ENCODE data around the gene LRRC8B.

LRRC8B gene

DNA sequence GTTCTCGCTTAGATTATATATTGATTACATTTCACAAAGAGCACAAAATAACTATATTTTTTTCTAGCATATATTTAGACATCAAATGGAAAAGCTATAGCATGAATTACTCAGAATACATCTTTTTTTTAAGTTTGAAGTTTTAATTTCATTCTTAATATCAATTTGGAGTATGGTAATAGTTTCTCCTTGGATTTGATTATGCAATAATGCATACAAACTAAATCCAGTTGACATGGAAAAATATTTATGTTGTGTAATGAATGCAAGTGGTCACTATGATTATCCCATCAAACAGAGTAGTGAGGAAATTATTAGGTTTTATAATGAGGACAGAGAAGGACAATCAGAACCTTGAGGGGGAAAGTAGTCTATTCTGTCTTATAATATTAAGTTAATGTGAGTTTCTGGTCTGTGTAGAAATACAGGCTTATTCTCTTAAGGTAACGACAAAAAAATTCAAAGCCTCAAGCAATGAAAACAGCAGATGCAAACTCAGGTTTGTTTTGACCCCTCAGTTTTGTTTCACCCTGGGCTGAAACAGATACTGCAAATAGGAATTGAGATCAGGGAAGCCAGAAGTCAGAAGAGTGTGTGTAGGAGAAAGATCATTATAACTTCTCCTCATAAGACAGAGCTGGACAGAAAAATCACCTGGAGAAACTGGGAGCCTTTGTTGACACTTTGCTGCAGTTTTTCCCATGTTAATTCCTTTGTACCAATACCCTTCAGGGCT is 23.7 kb downstream of the LRRC8B start:
- no peak for DNase-seq

DNA sequence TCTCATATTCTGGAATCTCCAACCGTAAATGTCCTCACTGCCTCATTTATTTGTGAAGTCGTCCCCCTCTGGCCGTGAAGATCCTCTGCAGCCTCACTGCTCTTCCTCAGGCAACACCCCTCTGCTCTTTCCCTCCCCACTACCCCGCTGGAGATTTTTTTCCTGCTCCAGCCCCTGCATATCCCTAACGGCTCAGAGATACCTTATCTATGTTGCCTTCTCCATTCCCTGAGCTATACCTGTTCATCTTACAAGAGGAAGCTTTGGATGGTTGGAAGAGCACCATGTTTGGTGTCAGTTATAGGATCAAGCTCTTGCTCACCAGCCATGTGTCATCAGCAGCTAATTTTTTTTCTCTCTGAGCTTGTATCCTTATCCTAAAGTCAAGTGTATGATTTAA is 26.4 kb downstream of the LRRC8B start:
- DNase-seq, result no peak

DNA sequence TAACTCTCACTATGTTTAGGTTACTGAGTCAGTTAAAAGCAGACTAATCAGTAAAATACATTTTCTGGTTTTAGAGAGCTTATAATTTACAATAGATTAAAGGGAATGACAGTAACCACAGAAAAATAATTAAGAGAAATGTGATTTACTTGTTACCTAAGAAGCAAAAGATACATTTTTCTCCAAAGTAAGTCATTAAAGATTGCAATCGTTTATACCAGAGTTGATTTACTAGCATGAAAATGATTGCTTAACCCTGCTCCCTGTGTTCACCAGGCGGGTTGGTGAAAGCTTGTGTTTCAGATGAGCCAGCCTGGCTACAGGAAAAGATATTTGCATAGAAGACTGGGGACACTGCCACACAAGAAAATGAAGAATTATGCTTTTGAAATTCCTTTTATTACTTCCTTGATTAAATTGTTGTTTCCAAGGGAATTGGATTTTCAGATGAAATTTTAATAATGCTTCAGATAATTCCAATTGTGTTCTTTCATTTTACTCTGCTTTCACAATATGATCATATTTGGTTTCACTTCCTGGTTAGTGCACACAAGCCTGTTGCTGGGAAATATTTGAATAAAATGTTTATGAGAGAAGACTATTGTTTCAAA is 27.9 kb downstream of the LRRC8B start:
- no peak for DNase-seq

DNA sequence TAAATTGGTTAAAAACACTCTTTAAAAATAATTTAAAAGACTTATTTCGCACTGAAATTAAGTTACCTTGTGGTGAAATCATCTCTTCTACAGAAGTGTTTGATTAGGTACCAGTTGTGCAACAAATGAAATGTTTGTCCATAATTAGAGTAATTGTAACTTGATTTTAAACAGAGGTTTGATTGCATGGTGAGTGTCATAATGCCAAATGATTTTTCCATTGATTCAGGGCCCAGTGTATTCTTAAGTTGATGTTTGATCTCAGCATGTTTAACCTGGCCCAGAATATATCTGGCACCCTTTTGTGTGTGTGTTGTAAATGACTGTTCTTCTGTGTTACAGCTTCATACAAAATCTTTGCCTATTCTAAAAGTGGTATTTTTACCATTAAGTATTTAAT is 28.5 kb downstream of the LRRC8B start:
- DNase-seq, result no peak

DNA sequence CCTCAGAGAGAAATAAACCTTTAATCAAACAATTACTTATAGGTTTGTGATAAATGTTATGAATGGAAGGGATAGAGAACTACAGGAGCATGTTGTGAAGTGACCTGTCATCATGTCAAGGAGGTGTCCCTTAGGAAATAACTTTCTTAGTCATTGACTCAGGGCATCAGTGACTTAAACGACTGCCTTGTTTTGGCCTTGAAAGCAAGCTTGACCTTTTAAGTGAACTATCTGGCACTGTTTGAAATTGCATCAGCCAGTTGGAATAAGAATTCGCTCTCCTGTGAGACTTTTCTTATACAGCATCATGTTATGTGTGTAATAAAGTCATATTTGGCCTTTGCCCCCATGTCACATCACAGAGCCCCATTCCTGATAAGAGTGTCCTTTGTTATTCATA is 30.9 kb downstream of the LRRC8B start:
- DNase-seq, result no peak

DNA sequence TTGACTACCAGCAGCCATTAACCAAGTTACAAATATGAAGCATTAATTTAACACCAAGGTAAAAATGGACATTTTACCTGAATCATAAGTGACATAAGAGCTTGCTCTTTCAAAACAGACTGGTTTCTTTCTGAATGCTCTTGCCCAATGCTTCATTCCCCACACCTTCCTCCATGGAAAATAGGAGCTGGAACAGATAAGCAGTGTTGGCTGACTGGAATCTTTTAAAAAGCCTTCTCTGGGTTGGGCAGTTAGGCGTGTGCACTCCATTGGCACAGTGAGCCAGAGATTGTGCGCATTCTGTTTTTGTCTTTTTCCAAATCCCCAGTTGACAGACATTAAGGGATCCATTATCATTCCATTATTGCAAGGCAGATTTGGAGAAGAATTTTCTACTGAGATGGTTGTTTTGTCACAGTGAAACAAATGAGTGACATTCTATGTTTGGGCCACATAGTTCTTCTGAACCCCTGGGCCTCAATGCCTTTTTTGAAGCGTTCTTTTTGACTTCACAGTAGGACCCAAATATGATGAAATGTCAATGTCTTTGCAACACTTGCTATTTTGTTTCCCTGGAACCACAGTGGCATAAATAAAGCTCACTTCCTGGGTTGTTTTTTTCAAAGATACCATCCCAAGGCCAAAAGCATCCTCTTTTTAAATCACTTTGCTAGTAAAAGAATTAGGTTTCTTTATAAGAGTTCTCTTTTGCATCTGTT is 32.3 kb downstream of the LRRC8B start:
- no peak for DNase-seq

DNA sequence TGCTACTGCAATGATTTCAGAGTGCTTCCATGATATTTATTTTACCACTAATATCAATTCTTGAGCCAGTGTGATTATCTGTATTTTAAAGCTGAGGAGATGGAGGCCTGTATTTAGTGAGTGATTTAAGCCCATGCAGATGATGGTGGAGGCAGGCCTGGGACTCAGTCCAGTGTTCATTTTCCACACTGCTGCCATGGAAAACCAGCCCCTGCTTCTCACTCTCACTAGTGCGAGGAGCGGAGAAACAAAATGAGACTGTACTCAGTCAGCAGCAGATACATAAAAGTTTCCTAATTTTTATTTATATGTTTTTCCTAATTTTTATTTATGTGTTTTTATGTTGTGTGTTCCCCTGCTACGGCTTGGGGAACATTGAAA is 32.8 kb downstream of the LRRC8B start:
- no peak for DNase-seq

DNA sequence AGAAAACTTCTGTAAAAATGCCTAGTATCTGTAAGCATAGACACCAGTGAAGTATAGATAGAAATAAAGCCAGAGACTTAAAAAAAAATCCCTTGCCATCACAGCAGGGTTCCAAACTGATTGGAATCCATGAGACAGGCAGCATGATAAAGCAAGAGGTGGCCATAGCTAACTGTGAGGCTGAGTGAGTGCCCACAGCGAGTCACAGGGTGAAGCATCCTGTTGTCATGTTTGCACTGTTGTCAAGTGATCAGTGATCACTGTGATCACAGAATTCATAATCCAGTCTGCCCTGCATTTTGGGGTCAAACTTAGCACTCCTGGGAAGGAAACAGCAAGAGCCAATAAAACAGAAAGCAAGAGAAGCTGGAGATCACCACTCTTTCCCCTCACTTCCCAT is 33.3 kb downstream of the LRRC8B start:
- DNase-seq, result no peak

DNA sequence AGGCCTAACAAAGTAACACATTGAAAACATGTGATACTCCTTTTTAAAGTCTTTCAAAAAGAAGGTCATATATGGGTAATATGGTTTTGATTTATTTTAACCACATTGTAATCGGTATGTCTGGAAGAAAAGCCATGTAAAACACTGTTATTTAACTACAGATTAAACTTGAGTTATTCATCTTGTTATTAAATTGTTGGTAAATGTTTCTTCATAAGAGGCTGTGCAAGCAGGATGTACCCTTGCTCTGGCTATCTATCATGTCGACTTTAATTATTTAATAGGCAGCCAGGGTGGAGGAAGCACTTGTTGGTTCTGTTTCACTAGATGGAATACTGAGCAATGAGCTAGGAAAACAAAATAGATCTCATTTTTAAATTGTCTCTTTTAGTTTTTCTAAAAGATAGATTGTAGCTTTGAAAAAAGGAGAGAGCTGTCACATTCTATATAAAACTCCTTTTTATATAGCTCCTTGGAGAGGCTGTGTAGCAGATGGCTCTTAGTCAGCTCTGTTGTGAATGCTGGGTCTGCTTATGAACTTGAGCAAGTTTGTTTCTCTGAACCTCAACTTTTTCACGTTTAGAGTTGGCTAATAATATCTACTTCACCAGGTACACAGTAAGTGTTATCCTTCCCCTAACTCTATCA is 39.5 kb downstream of the LRRC8B start:
- no peak for DNase-seq

DNA sequence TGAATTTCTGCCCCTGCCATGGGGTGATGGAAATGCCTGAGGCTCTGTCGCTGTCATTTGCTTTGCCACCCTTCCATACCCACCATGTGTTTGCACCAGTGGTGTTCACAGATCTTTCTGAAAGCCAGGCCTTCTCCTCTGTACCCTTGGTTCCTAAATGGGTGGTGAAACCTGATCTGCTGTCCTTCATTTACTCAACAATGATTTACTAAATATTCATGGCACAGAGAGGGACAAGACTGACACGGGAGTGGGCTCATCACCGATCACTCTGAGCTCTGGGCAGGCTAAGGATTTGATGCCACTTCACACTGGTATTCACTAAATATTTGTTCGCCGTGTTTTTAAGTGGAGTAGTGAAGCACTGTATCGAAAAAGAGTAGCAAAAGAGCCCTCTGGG is 40.9 kb downstream of the LRRC8B start:
- DNase-seq, result no peak

DNA sequence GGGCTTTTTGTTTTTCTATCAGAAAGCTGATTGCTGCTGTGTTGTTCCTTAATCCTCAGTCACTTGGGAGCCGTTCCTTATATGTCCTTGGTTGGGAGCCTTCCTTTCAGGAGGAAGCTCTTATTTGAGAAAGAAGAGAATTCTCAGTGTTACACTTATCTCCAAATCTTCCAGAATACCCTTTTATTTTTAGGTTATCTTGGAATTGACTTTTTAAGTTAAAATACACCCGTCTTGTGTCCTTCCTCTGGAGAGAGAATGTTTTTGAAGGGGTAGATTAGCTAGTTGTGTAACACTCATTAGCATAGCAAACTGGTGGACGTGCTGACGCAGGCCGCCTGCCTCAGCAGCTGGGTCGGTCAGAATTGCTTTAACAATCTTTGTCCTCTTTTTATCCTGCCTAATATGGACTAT is 42.1 kb downstream of the LRRC8B start:
- no peak for DNase-seq

DNA sequence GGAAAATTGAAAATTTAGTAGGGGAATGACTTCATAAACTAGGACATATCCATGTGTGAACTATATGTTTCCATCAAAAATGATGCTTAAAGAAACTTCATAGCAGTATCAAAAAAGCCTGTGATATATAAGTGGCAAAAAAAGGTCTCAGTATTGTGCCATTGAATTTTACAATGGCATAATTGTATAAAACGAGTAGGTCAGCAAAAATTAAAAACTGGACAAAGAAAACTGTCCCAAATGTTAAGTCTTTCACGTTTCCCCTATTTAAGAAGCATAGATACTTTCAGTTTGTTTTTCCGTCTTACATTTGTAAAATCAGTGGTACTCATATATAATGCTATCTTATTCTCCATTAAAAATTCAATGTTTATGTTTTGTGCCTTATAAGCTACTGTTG is 43.2 kb downstream of the LRRC8B start:
- no peak for DNase-seq

DNA sequence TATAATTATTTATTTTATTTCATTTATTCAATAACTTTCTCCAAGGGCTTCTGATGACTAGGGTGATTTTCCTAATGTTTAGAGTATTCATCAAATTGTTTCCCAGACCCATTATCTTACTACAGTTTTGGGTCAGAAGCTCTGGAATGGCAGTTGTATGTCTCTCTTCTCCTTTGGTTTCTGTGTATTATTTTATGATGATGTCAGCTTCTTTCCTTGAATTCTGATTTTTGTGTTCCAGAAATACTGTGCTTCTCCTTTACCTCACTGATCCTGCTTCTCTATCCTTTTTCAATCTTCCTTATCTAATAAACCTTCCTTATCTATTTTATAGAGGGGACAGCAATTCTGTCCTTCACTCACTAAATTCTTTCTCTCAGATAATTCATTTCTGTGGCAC is 48.8 kb downstream of the LRRC8B start:
- no peak for DNase-seq

DNA sequence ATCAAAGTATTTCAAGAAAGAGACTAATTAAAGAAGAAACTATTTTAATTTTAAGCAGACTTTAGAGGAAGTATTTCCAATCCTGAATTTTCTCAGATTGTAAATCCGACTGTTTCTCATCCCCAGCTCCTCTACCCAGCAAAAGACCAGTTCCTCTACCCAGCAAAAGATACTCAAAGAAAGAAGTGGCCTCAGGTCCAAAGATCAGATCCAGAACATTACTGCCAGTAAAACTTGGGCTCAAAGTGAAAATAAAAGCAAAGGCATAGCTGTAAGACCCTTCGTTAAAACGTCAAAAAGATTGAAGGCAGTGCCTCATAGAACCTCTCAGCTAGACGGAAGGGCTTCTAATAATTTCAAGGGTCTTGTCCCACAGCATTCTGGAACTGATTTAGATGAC is 50.0 kb downstream of the LRRC8B start:
- no peak for DNase-seq

DNA sequence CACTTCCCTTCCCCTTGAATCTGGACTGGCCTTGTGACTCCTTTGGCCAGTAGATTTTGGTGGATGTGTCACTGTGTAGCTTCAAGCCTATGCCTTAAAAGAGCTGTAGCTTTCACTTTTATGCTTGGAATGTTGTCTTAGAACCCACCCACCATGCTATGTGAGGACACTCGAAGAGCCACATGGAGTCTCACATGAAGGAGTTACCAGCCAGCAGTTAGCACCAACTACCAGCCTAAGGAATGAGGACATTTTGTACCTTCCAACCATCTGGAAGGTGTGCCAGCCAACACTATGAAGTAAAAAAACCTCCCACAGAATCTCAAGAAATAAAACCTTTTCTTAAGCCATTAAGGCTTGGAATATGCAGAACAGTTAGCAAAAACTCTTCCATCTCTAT is 50.6 kb downstream of the LRRC8B start:
- DNase-seq, result no peak

DNA sequence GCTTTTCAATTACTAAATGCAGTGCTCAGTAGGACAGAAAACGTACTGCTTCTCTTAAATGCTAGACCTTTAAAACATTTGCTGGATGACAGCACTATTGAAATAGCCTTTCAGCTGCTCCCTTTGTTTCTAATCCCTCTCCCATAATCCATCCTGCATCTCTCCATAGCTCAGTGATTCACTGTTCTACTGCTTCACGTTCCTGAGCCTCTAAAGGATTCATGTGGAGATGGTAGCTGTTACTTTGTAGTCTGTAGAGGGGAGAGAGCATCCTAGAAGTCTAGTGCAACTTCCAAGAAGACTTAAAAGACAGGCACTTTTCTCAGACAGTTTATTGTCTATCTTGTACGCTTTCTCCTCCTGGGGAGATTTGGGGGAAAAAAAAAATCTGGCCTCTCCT is 51.4 kb downstream of the LRRC8B start:
- no peak for DNase-seq

DNA sequence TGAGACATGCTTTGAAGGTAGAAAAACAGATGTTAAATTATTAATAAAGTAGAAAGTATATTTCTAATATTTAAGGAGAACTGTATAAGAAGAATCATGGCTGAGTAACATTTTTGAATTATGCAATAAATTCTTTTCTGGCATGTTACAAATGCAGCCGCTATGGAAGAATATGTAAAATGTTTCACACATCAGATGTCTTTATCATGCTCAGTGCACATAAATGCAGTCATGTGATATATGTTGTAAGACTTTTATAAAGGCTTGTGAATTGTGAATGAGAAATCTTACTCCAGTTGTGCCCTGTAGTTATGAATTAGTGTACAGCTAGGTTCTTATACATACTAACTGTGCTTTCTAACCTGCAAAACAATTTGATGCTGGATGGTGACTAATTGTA is 53.5 kb downstream of the LRRC8B start:
- DNase-seq, result no peak

DNA sequence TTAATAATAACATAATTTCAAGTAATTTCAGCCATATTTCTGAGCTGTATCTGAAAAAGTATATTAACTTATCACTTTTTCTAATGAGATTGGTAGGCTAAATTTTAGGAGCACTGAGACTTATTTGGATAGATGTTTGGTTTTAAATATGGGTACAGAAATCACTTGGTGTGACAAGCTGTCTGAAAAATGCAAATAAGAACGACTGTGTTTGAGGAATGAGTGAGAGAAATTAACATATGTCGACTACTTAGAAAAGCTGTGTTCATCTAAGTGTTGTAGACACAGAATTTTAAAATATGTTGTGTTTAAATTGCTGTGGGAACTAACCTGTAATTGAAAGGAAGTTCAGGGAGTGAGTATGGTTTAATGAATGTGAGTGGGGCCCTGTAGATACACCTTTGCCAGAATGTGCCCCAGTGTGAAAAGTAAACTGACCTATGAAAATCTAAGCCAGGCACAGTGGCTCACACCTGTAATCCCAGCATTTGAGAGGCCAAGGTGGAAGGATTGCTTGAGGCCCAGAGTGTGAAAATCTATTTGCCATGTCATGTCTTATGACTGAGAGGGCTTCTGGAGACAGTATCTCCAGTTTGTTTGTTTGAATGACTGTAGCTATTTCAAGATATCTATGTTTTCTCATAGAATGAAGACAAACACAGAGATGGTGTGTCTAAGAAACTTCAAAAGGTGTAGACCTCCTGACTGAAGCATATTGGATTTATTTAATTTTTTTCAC is 54.5 kb downstream of the LRRC8B start:
- DNase-seq, result no peak

DNA sequence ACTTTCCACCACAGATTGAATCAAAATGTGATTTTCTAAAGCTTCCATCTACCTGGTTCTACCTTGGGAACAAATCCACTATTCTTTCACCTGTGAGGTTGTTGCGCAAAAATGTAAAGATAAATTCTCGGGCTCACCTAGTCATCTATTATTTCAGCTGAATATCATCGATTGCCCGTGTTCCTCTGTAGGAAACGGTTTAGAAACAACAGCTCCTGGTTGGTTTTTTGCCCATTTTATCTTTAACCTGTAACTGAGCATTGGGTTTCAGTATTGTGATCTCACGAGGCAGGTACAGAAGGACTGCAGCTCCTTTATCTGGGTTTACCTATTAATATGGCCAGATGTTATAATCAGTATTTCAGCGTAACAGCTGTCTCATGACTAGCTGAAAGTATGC is 55.4 kb downstream of the LRRC8B start:
- DNase-seq, result no peak

DNA sequence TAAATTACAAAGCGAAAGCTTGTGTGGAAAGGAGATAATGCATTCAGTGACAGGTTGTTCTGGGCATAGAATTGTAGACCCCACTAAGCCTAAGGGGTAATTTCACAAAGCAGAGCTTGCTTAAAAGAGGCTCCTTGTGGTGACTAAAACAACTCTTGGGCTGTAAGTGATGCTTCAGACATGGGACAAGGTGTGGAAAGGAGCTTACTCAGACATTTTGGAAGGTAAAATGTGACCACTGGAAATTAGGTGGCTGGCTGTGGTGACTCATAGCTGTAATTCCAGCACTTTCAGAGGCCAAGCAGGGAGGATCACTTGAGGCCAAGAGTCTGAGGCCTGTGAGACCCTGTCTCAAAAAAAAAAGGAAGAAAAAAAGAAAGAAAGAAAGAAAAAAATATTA is 57.2 kb downstream of the LRRC8B start:
- DNase-seq, result no peak

DNA sequence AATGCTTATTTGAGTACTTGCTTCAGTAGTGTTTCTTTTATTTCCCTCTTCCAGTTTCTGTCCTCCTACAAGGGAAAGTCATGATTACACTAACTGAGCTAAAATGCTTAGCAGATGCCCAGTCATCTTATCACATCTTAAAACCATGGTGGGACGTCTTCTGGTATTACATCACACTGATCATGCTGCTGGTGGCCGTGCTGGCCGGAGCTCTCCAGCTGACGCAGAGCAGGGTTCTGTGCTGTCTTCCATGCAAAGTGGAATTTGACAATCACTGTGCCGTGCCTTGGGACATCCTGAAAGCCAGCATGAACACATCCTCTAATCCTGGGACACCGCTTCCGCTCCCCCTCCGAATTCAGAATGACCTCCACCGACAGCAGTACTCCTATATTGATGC is 57.9 kb downstream of the LRRC8B start:
- no peak for DNase-seq

DNA sequence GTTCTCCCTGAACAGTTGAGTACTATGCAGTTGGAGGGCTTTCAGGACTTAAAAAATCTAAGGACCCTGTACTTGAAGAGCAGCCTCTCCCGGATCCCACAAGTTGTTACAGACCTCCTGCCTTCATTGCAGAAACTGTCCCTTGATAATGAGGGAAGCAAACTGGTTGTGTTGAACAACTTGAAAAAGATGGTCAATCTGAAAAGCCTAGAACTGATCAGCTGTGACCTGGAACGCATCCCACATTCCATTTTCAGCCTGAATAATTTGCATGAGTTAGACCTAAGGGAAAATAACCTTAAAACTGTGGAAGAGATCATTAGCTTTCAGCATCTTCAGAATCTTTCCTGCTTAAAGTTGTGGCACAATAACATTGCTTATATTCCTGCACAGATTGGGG is 59.6 kb downstream of the LRRC8B start:
- DNase-seq, result no peak

DNA sequence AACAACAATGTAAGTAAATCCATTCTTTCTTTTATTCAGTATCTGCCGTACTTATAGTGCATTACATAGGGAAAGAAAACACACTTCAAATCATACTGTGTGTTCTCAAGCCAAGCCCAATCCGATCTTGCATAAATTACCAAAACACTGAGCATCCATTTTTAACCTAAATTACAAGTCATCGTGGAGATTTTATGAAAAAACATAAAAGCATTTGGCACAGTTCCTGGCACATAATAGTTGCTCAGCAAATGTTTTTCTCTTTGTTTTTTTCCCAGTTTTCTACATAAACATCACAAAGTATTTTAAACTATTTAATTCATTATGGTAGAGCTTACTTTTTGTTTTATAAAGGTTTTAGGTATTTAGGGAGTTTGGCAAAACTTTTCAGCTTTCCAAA is 60.2 kb downstream of the LRRC8B start:
- no peak for DNase-seq
